ENCODE measurements around the gene LSMEM2. TPM values are rescaled to one million over a fixed set of nuclear protein-coding genes. Genes with fewer than 3 reads are reported as not detected.
A peak's percentile ranks its signal among the peaks of the same experiment; 100 is the strongest.

Gene LSMEM2
- total and polyA plus RNA-seq, 2 of the 8 experiments (the other 6 are each of a cell fraction or from before 2014, with no cell fraction given): 0.58 to 0.68 TPM

GRCh38 chr3:50267280-50267913 lies 11.5 kb upstream of the LSMEM2 start:
- H3K23ac ChIP-seq (ENCODE audit: insufficient read length): no peak overlapping the region
- peak overlapping the region; percentile 73 for H2BK120ac ChIP-seq (replicated peaks; ENCODE audit: low read depth, low read length)
- DNase-seq (ENCODE audit: low read depth in 1 of 2, low spot score in 2 of 2) (peak in 1 of 2 experiments; percentile 69), FAIRE-seq (no peak)
- no peaks in the 10 kb centered on the region for H3K79me2 ChIP-seq (ENCODE audit: control insufficient read depth in 1 of 2, insufficient read depth in 2 of 2, low read length in 2 of 2)
- TF ChIP-seq RNF2 (IDR thresholded peaks at IDR 0.05; ENCODE audit: borderline replicate concordance, low read depth, low read length, missing control alignments, poor library complexity, severe bottlenecking) (no peak), E2F6 (IDR thresholded peaks at IDR 0.05) (0 out of 2 replicates have a peak, but pooled peaks have one; percentile 41), HDAC2 (IDR thresholded peaks at IDR 0.05; ENCODE audit: borderline replicate concordance in 1 of 2, low read depth in 2 of 2, low read length in 2 of 2) (no peak)
- no peak overlapping the region for H3K27ac ChIP-seq (ENCODE audit: low read depth, low read length)
- H3K4me1 ChIP-seq (replicated peaks in 1 of 4; ENCODE audit: control insufficient read depth in 3 of 4, insufficient read depth in 4 of 4, low read length in 3 of 4): peaks cover 0 to 48% (median 36%) of the 10 kb centered on the region in 4 experiments; a peak in 6 of 7 replicates
- peak overlapping the region; percentile 45 for H4K8ac ChIP-seq (ENCODE audit: extremely low read depth, insufficient read depth, low read length)
- H4K5ac ChIP-seq (ENCODE audit: insufficient read length, low read depth, low read length): peak overlapping the region; percentile 38
- peak overlapping the region; percentile 90; the same call in 1 of the 2 replicates for H2BK20ac ChIP-seq (ENCODE audit: low read length)
- H3K56ac ChIP-seq (replicated peaks; ENCODE audit: insufficient read length, low read depth, low read length): no peak overlapping the region
- ChIA-PET CTCF (ENCODE audit: partially characterized antibody) (interaction anchor here (0.5 to 53.5 kb wide), 10 partner anchors 10 to 121 kb away, joined by 3 to 2149 read pairs (median 16); partner anchors contain the start of genes GNAI2, GNAT1, HYAL2 and LSMEM2), POLR2A (ENCODE audit: partially characterized antibody) (interaction anchor here (0.6 to 3.5 kb wide), 15 partner anchors 8 to 298 kb away, joined by 3 to 19 read pairs (median 3); partner anchors contain the start of genes GNAI2, IFRD2 and LSMEM2)
- H3K23me2 ChIP-seq (ENCODE audit: low read depth, low read length): peaks cover 4% of the 10 kb centered on the region; the same call in 1 of the 2 replicates
- WGBS, 2 experiments (ENCODE audit: extremely low coverage in 1 of 2, insufficient coverage in 1 of 2, insufficient read length in 1 of 2, insufficient replicate concordance in 2 of 2, low coverage in 1 of 2, low lambda C conversion rate in 2 of 2, missing lambda C conversion rate in 1 of 2): 59% methylated on average over 10 of the region's 22 CpGs; no CpG with 5 or more reads in 1 of the 2 experiments
- no peak overlapping the region for H3K14ac ChIP-seq (ENCODE audit: insufficient read length)
- peak overlapping the region; percentile 62 for H3K18ac ChIP-seq (ENCODE audit: extremely low read depth, low read length)
- no peak overlapping the region for H3K9ac ChIP-seq (replicated peaks in 1 of 4; ENCODE audit: extremely low read depth in 1 of 4, low read depth in 3 of 4, low read length in 3 of 4)
- H4K20me1 ChIP-seq (replicated peaks in 1 of 2; ENCODE audit: control insufficient read depth in 1 of 2, insufficient read depth in 2 of 2, low read length in 2 of 2): peaks cover 0 to 1% of the 10 kb centered on the region in 2 experiments
- H3K27me3 ChIP-seq (replicated peaks in 1 of 4; ENCODE audit: control insufficient read depth in 3 of 4, extremely low read depth in 1 of 4, insufficient read depth in 3 of 4, low read length in 3 of 4): peaks cover 0 to 3% (median 0%) of the 10 kb centered on the region in 4 experiments; a peak in 3 of 7 replicates
- H3K9me3 ChIP-seq (ENCODE audit: insufficient read depth in 2 of 2, low read depth in 1 of 2, low read length in 1 of 2): no peaks in the 10 kb centered on the region
- H4K91ac ChIP-seq (replicated peaks; ENCODE audit: insufficient read length, low read length): peak overlapping the region; percentile 95
- H2AK5ac ChIP-seq (ENCODE audit: low read depth, low read length): peak overlapping the region; percentile 45; the same call in 1 of the 2 replicates
- H3K4me2 ChIP-seq (ENCODE audit: insufficient read depth in 1 of 2, low read depth in 2 of 2, low read length in 2 of 2): peak overlapping the region; percentile 28 to 46
- no peak overlapping the region for H2AFZ ChIP-seq (ENCODE audit: low read length)
- H2BK5ac ChIP-seq (ENCODE audit: low read depth, low read length): peak overlapping the region; percentile 66; the same call in 1 of the 2 replicates
- H2BK15ac ChIP-seq (ENCODE audit: low read length): peak overlapping the region; percentile 5; the same call in 1 of the 2 replicates
- no peaks in the 10 kb centered on the region for H3K79me1 ChIP-seq (ENCODE audit: low read depth, low read length)
- H3K36me3 ChIP-seq (ENCODE audit: control insufficient read depth in 2 of 4, insufficient read depth in 4 of 4, low read length in 3 of 4): no peaks in the 10 kb centered on the region
- peak overlapping the region in 1 of 4 experiments; percentile 24; a peak in 1 of 8 replicates for H3K4me3 ChIP-seq (ENCODE audit: extremely low read depth in 1 of 4, insufficient read depth in 2 of 4, low read depth in 3 of 4, low read length in 4 of 4)
- peak overlapping the region; percentile 70 for H3K4ac ChIP-seq (replicated peaks; ENCODE audit: insufficient read length, low read depth, low read length)
- H2BK12ac ChIP-seq (ENCODE audit: low read depth, low read length): peak overlapping the region; percentile 97; the same call in 1 of the 2 replicates
